GM18867 (cell line): Measurements from ENCODE around the gene GALNT2.

Experiments used
- ATAC-seq: cut with Tn5 transposase; IDR thresholded peaks from one replicate; pipeline ENCODE4 v1.9.1; 2021; ENCODE audit warnings: mild to moderate bottlenecking, moderate library complexity; ENCODE audit not compliant: unreplicated experiment

The GALNT2 gene

GRCh38 chr1:230222678-230223077, 155.6 kb downstream of the GALNT2 start:
- no peak for ATAC-seq

- ATAC-seq, result no peak
Measured at GRCh38 chr1:230224101-230224960, 157.3 kb downstream of the GALNT2 start.

GRCh38 chr1:230226007-230226800, 159.2 kb downstream of the GALNT2 start:
- no peak for ATAC-seq

- no peak for ATAC-seq
Measured at GRCh38 chr1:230226814-230227213, 159.8 kb downstream of the GALNT2 start.

- no peak for ATAC-seq
Measured at GRCh38 chr1:230228236-230228897, 161.3 kb downstream of the GALNT2 start.

- no peak for ATAC-seq
Measured at GRCh38 chr1:230230273-230230672, 163.2 kb downstream of the GALNT2 start.

GRCh38 chr1:230230948-230231773, 164.1 kb downstream of the GALNT2 start:
- no peak for ATAC-seq

GRCh38 chr1:230231774-230232145, 164.7 kb downstream of the GALNT2 start:
- no peak for ATAC-seq

GRCh38 chr1:230232371-230232771, 165.3 kb downstream of the GALNT2 start:
- no peak for ATAC-seq

GRCh38 chr1:230233786-230234185, 166.7 kb downstream of the GALNT2 start:
- no peak for ATAC-seq

GRCh38 chr1:230235876-230236275, 168.8 kb downstream of the GALNT2 start:
- ATAC-seq, result no peak

GRCh38 chr1:230236301-230237008, 169.4 kb downstream of the GALNT2 start:
- no peak for ATAC-seq

GRCh38 chr1:230237009-230237370, 170.0 kb downstream of the GALNT2 start:
- ATAC-seq, result no peak

GRCh38 chr1:230237805-230238204, 170.8 kb downstream of the GALNT2 start:
- ATAC-seq, result no peak

- ATAC-seq, result no peak
Measured at GRCh38 chr1:230240446-230241086, 173.5 kb downstream of the GALNT2 start.

- no peak for ATAC-seq
Measured at GRCh38 chr1:230242326-230242725, 175.3 kb downstream of the GALNT2 start.

GRCh38 chr1:230243146-230243545, 176.1 kb downstream of the GALNT2 start:
- no peak for ATAC-seq

- ATAC-seq, result no peak
Measured at GRCh38 chr1:230243583-230244353, 176.7 kb downstream of the GALNT2 start.

GRCh38 chr1:230246551-230246950, 179.5 kb downstream of the GALNT2 start:
- ATAC-seq, result no peak
